GM12878 (cell line): ENCODE results near the gene MIS12. TPM values are rescaled to one million over a fixed set of nuclear protein-coding genes. Genes with fewer than 3 reads are reported as not detected.

Experiments used
- BMI1 ChIP-seq: fragments of 450-650 bp; IDR thresholded peaks from 2 replicates; pipeline ENCODE4 v1.6.1; 2016; ENCODE audit warnings: mild to moderate bottlenecking, moderate library complexity, borderline replicate concordance
- CHD2 ChIP-seq: IDR thresholded peaks from 2 replicates; pipeline ENCODE4 v1.6.1; 2011; ENCODE audit warnings: low read depth, low read length, improper control_type of control experiment, borderline replicate concordance
- FOXM1 ChIP-seq: IDR thresholded peaks from 2 replicates; pipeline ENCODE4 v1.6.1; 2012; ENCODE audit warnings: low read depth, mild to moderate bottlenecking, inconsistent platforms, low read length, moderate library complexity
- GATAD2B ChIP-seq: fragments of 450-650 bp; conservative IDR thresholded peaks from 2 replicates; pipeline ENCODE4 v1.6.1; 2017; ENCODE audit warnings: low read depth, mild to moderate bottlenecking, moderate library complexity
- HDAC6 ChIP-seq: fragments of 200-600 bp; sonication (generic); IDR thresholded peaks from one replicate; pipeline ENCODE4 v1.8.0; 2017; ENCODE audit warnings: antibody characterized with exemption; ENCODE audit not compliant: unreplicated experiment
- IRF3 ChIP-seq: fragments of 450-650 bp; IDR thresholded peaks from 2 replicates; pipeline ENCODE4 v1.6.1; 2014; ENCODE audit warnings: mild to moderate bottlenecking
- LARP7 ChIP-seq: fragments of 450-650 bp; IDR thresholded peaks from 2 replicates; pipeline ENCODE4 v1.6.1; 2017; ENCODE audit warnings: mild to moderate bottlenecking
- MEF2B ChIP-seq: fragments of 450-650 bp; IDR thresholded peaks from 2 replicates; pipeline ENCODE4 v1.6.1; 2018; ENCODE audit warnings: mild to moderate bottlenecking, moderate library complexity; ENCODE audit not compliant: partially characterized antibody, poor library complexity, severe bottlenecking
- MTA2 ChIP-seq: fragments of 450-650 bp; IDR thresholded peaks from 2 replicates; pipeline ENCODE4 v1.6.1; 2016; ENCODE audit warnings: low read depth, mild to moderate bottlenecking, moderate library complexity
- MTA3 ChIP-seq: IDR thresholded peaks from 2 replicates; pipeline ENCODE4 v1.6.1; 2012; ENCODE audit warnings: low read length, inconsistent platforms, borderline replicate concordance
- NBN ChIP-seq: fragments of 450-650 bp; IDR thresholded peaks from 2 replicates; pipeline ENCODE4 v1.6.1; 2016
- NKRF ChIP-seq: fragments of 450-650 bp; conservative IDR thresholded peaks from 2 replicates; pipeline ENCODE4 v1.6.1; 2017; ENCODE audit warnings: mild to moderate bottlenecking, moderate library complexity
- PML ChIP-seq: IDR thresholded peaks from 2 replicates; pipeline ENCODE4 v1.6.1; 2012; ENCODE audit warnings: low read length, inconsistent platforms
- POLR2AphosphoS2 ChIP-seq: IDR thresholded peaks from 2 replicates; pipeline ENCODE4 v1.6.1; 2011; ENCODE audit warnings: low read depth, mild to moderate bottlenecking, low read length, improper control_type of control experiment, moderate library complexity
- SIN3A ChIP-seq: IDR thresholded peaks from 2 replicates; pipeline ENCODE4 v1.6.1; 2012; ENCODE audit warnings: low read depth, low read length, improper control_type of control experiment
- SMARCA5 ChIP-seq: fragments of 450-650 bp; IDR thresholded peaks from 2 replicates; pipeline ENCODE4 v1.6.1; 2017; ENCODE audit warnings: mild to moderate bottlenecking
- SMC3 ChIP-seq: IDR thresholded peaks from 2 replicates; pipeline ENCODE4 v1.6.1; 2011; ENCODE audit warnings: low read length, improper control_type of control experiment, borderline replicate concordance
- SREBF1 ChIP-seq: IDR thresholded peaks from 2 replicates; pipeline ENCODE4 v1.6.1; 2012; ENCODE audit warnings: mild to moderate bottlenecking, low read length
- TBL1XR1 ChIP-seq: IDR thresholded peaks from 2 replicates; pipeline ENCODE4 v1.6.1; 2012; ENCODE audit warnings: low read depth, low read length, improper control_type of control experiment
- TCF3 ChIP-seq: IDR thresholded peaks from 2 replicates; pipeline ENCODE4 v1.6.1; 2012; ENCODE audit warnings: low read depth, mild to moderate bottlenecking, low read length, borderline replicate concordance; ENCODE audit not compliant: insufficient read depth
- ZSCAN29 ChIP-seq: fragments of 450-650 bp; IDR thresholded peaks from 2 replicates; pipeline ENCODE4 v1.6.1; 2017; ENCODE audit warnings: mild to moderate bottlenecking, moderate library complexity
- polyA plus RNA-seq, 11 experiments: library from polyadenylated mRNA; depleted of rRNA in 4 of 11; unstranded in 6 of 11; stranded (reverse) in 5 of 11; fragments of >200 nt; fragmentation: Nextera tagmentation in 4 of 11; fragmentation: Illumina TruSeq in 1 of 11; extraction: Ambion mirVana in 4 of 11; extraction: Trizol in 1 of 11; gene quantifications; 1 replicate in 1 of 11; 2 replicates in 10 of 11; pipeline versions ENCODE4 v1.2.1 to v1.2.3, GENCODE V29; 2011 to 2016; ENCODE audit warnings: inconsistent platforms in 2 of 11, missing spikeins in 2 of 11, low read depth in 1 of 11
- total RNA-seq, 4 experiments: library from RNA; depleted of rRNA in 3 of 4; stranded (reverse); fragments of >200 nt in 3 of 4; fragmentation: Illumina TruSeq in 1 of 4; extraction: Trizol in 1 of 4; gene quantifications; 2 replicates each; pipeline versions ENCODE4 v1.2.1 to v1.2.3, GENCODE V29; 2013 to 2021
- TF ChIP-seq, protein P1 (sequence below): fragments of 450-650 bp; IDR thresholded peaks from 2 replicates; pipeline ENCODE4 v1.6.1; 2017; ENCODE audit warnings: mild to moderate bottlenecking, low read depth, inconsistent platforms; ENCODE audit not compliant: poor library complexity, severe bottlenecking
- TF ChIP-seq, protein P2 (sequence below): fragments of 450-650 bp; IDR thresholded peaks from 2 replicates; pipeline ENCODE4 v1.6.1; 2016; ENCODE audit warnings: mild to moderate bottlenecking

MIS12 gene
- total and polyA plus RNA-seq, 10 of the 15 experiments (the other 5 are each of a cell fraction or from before 2014, with no cell fraction given) = 19.8 to 34.2 (median 25.0) TPM

- TF ChIP-seq, protein P1, sequence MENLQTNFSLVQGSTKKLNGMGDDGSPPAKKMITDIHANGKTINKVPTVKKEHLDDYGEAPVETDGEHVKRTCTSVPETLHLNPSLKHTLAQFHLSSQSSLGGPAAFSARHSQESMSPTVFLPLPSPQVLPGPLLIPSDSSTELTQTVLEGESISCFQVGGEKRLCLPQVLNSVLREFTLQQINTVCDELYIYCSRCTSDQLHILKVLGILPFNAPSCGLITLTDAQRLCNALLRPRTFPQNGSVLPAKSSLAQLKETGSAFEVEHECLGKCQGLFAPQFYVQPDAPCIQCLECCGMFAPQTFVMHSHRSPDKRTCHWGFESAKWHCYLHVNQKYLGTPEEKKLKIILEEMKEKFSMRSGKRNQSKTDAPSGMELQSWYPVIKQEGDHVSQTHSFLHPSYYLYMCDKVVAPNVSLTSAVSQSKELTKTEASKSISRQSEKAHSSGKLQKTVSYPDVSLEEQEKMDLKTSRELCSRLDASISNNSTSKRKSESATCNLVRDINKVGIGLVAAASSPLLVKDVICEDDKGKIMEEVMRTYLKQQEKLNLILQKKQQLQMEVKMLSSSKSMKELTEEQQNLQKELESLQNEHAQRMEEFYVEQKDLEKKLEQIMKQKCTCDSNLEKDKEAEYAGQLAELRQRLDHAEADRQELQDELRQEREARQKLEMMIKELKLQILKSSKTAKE = no peak
- TF ChIP-seq FOXM1 = no peak; the same call in 1 of the 2 replicates
- no peak for TF ChIP-seq IRF3
- peak; percentile 99 for TF ChIP-seq LARP7
- no peak; the same call in 1 of the 2 replicates for TF ChIP-seq TCF3
- TF ChIP-seq SMARCA5 = peak; percentile 82
- peak; percentile 77 for TF ChIP-seq NBN
- TF ChIP-seq HDAC6 = no peak
- no peak for TF ChIP-seq MTA2
- TF ChIP-seq BMI1 = no peak
- TF ChIP-seq PML = peak; percentile 56; the same call in 1 of the 2 replicates
- no peak for TF ChIP-seq MEF2B
- TF ChIP-seq CHD2 = 0 out of 2 replicates have a peak, but pooled peaks have one; percentile 34
- no peak for TF ChIP-seq TBL1XR1
- TF ChIP-seq, protein P2, sequence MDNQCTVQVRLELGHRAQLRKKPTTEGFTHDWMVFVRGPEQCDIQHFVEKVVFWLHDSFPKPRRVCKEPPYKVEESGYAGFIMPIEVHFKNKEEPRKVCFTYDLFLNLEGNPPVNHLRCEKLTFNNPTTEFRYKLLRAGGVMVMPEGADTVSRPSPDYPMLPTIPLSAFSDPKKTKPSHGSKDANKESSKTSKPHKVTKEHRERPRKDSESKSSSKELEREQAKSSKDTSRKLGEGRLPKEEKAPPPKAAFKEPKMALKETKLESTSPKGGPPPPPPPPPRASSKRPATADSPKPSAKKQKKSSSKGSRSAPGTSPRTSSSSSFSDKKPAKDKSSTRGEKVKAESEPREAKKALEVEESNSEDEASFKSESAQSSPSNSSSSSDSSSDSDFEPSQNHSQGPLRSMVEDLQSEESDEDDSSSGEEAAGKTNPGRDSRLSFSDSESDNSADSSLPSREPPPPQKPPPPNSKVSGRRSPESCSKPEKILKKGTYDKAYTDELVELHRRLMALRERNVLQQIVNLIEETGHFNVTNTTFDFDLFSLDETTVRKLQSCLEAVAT = peak; percentile 44; the same call in 1 of the 2 replicates
- 0 out of 2 replicates have a peak, but pooled peaks have one; percentile 54 for TF ChIP-seq POLR2AphosphoS2
- peak; percentile 78 for TF ChIP-seq SMC3
- no peak for TF ChIP-seq SREBF1
- TF ChIP-seq NKRF = peak; percentile 98
- TF ChIP-seq SIN3A = peak; percentile 83
- peak; percentile 96 for TF ChIP-seq ZSCAN29
- TF ChIP-seq MTA3 = no peak
- peak; percentile 96 for TF ChIP-seq GATAD2B
These were observed 47.5 kb upstream of the MIS12 start, which contains the start of gene C1QBP (continued) for GRCh38 chr17:5438716-5439445.
